Measurements from ENCODE around the gene ANKLE2. TPM values are rescaled to one million over a fixed set of nuclear protein-coding genes. Genes with fewer than 3 reads are reported as not detected.
"Not testable (repeated sequence)": the region's sequence is repeated elsewhere in the genome, so short reads cannot be mapped to it uniquely, and the experiment has no call there.

ANKLE2 gene
- total RNA-seq, 1 donor from 2014 or later = 96.4 TPM

GRCh38 chr12:132776816-132777568 is 15.4 kb upstream of the ANKLE2 start:
- Mint-ChIP-seq H3K4me3 (ENCODE audit: unreplicated experiment) (no peak overlapping the region), H3K27ac (ENCODE audit: unreplicated experiment) (no peak overlapping the region), H3K9me3 (ENCODE audit: low read depth) (no peaks in the 10 kb centered on the region), H3K36me3 (ENCODE audit: low read depth) (peaks cover 39% of the 10 kb centered on the region), H3K27me3 (ENCODE audit: low read depth) (no peaks in the 10 kb centered on the region), H3K4me1 (ENCODE audit: low read depth) (peaks cover 9% of the 10 kb centered on the region)
- no peak for DNase-seq (ENCODE audit: low spot score)
- no peak for TF ChIP-seq CTCF (IDR thresholded peaks at IDR 0.05)

GRCh38 chr12:132776230-132776625 is 14.6 kb upstream of the ANKLE2 start:
- H3K27me3 Mint-ChIP-seq (ENCODE audit: low read depth); H3K27ac Mint-ChIP-seq (ENCODE audit: unreplicated experiment); DNase-seq (ENCODE audit: low spot score); H3K9me3 Mint-ChIP-seq (ENCODE audit: low read depth); H3K4me3 Mint-ChIP-seq (ENCODE audit: unreplicated experiment); H3K4me1 Mint-ChIP-seq (ENCODE audit: low read depth): not testable (repeated sequence)
- peaks cover 39% of the 10 kb centered on the region for H3K36me3 Mint-ChIP-seq (ENCODE audit: low read depth)

GRCh38 chr12:132775502-132776229 is 14.0 kb upstream of the ANKLE2 start:
- no peak for TF ChIP-seq CTCF (IDR thresholded peaks at IDR 0.05)
- DNase-seq (ENCODE audit: low spot score) = no peak
- no peak overlapping the region for H3K4me3 Mint-ChIP-seq (ENCODE audit: unreplicated experiment)
- H3K27me3 Mint-ChIP-seq (ENCODE audit: low read depth) = no peaks in the 10 kb centered on the region
- H3K36me3 Mint-ChIP-seq (ENCODE audit: low read depth) = peaks cover 39% of the 10 kb centered on the region
- peaks cover 9% of the 10 kb centered on the region for H3K4me1 Mint-ChIP-seq (ENCODE audit: low read depth)
- H3K27ac Mint-ChIP-seq (ENCODE audit: unreplicated experiment) = peak overlapping the region; percentile 22
- H3K9me3 Mint-ChIP-seq (ENCODE audit: low read depth) = no peaks in the 10 kb centered on the region

GRCh38 chr12:132774646-132775275 is 13.1 kb upstream of the ANKLE2 start:
- H3K27ac Mint-ChIP-seq (ENCODE audit: unreplicated experiment) = peak overlapping the region; percentile 61

GRCh38 chr12:132774159-132774558 is 12.5 kb upstream of the ANKLE2 start:
- H3K4me1 Mint-ChIP-seq (ENCODE audit: low read depth) = peaks cover 9% of the 10 kb centered on the region
- no peak for DNase-seq (ENCODE audit: low spot score)
- peaks cover 32% of the 10 kb centered on the region for H3K36me3 Mint-ChIP-seq (ENCODE audit: low read depth)
- no peak overlapping the region for H3K27ac Mint-ChIP-seq (ENCODE audit: unreplicated experiment)
- TF ChIP-seq CTCF (IDR thresholded peaks at IDR 0.05) = no peak
- H3K9me3 Mint-ChIP-seq (ENCODE audit: low read depth) = no peaks in the 10 kb centered on the region
- no peaks in the 10 kb centered on the region for H3K27me3 Mint-ChIP-seq (ENCODE audit: low read depth)
- H3K4me3 Mint-ChIP-seq (ENCODE audit: unreplicated experiment) = no peak overlapping the region

More at GRCh38 chr12:132774646-132775275, 13.1 kb upstream of the ANKLE2 start:
- no peak overlapping the region for H3K4me3 Mint-ChIP-seq (ENCODE audit: unreplicated experiment)
- peaks cover 34% of the 10 kb centered on the region for H3K36me3 Mint-ChIP-seq (ENCODE audit: low read depth)
- TF ChIP-seq CTCF (IDR thresholded peaks at IDR 0.05) = no peak
- no peaks in the 10 kb centered on the region for H3K27me3 Mint-ChIP-seq (ENCODE audit: low read depth)
- DNase-seq (ENCODE audit: low spot score) = no peak
- no peaks in the 10 kb centered on the region for H3K9me3 Mint-ChIP-seq (ENCODE audit: low read depth)
- peaks cover 9% of the 10 kb centered on the region for H3K4me1 Mint-ChIP-seq (ENCODE audit: low read depth)

Data from chondrocyte (in vitro differentiated cells).